Left kidney (tissue), 2 donors: Measurements from ENCODE around the gene TRIP12. TPM values are rescaled to one million over a fixed set of nuclear protein-coding genes. Genes with fewer than 3 reads are reported as not detected.
"Not testable (repeated sequence)": the region's sequence is repeated elsewhere in the genome, so short reads cannot be mapped to it uniquely, and the experiment has no call there.

Experiments
- DNase-seq: peaks from one replicate; pipeline ENCODE4 v3.0.0-alpha.2; 2013
- polyA plus RNA-seq: library from polyadenylated mRNA; unstranded; fragments of 120-200 nt; gene quantifications from one replicate; pipeline ENCODE4 v1.2.1, GENCODE V29; 2013; ENCODE audit not compliant: insufficient read length

Gene TRIP12
- polyA plus RNA-seq, 1 donor = 220 TPM

DNA sequence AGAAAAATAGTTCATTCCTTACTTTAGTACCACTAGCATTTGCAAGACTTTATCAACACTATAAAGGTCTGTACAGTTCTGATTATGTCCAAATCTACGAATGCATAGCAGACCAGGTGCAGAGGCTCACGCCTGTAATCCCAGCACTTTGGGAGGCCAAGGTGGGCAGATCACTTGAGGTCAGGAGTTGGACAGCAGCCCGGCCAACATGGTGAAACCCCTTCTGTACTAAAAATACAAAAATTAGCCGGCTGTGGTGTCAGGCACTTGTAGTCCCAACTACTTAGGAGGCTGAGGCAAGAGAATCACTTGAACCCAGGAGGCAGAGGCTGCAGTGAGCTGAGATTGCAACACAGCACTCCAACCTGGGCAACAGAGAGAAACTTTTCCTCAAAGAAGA, 87.4 kb downstream of the TRIP12 start:
- not testable (repeated sequence) for DNase-seq

DNA sequence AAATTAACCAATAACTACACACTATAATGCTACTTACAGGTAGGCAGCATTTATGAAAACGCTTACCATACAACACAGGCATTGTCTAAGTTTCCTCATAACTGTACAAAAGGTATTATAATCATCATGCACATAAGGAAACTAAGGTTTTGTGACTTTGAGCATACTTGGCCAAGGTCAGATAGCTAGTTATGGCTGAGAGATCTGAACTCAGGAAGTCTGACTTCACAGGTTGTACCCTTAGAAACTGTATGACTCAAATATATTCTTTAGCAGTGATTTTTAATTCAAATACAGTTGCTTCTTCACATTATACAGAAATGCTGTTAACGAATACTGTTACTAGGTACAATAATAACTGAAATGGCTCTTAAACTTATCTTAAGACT, 89.3 kb downstream of the TRIP12 start:
- DNase-seq = no peak

DNA sequence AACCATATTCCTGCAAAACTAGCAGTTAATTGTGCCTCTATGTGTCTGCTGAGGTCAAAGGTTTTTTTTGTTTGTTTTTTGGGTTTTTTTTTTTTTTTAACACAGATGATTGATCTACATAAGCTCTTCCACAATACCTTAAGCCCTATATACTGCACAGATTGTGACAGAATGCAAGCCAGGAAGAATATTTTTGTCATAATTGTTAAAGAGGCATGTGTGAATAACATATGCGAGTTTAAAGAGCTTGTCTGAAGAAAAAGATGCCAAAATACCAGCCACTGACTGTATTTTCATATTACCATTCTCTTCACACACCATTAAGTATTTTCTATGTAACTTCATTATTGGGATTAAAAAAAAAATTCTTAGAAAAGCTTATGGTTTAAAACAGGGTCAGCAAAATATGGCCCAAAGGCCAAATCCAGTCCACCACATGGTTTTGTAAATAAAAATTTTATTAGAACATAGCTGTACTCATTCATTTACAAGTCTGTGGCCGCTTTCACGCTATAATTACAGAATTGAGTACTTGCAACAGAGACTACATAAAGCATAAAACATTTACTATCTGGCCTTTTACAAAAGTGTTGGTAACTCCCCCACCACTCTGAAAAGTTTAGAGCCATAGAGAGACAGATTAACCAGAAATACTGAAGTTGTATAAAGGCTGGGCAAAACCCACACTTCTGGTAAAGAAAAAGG, 89.9 kb downstream of the TRIP12 start:
- no peak for DNase-seq

- DNase-seq = no peak
Observed at GRCh38 chr2:229825476-229825875, 96.3 kb downstream of the TRIP12 start.

GRCh38 chr2:229821316-229821715, 100.5 kb downstream of the TRIP12 start:
- DNase-seq = no peak

- no peak for DNase-seq
Observed at GRCh38 chr2:229818230-229818629, 103.6 kb downstream of the TRIP12 start.

DNA sequence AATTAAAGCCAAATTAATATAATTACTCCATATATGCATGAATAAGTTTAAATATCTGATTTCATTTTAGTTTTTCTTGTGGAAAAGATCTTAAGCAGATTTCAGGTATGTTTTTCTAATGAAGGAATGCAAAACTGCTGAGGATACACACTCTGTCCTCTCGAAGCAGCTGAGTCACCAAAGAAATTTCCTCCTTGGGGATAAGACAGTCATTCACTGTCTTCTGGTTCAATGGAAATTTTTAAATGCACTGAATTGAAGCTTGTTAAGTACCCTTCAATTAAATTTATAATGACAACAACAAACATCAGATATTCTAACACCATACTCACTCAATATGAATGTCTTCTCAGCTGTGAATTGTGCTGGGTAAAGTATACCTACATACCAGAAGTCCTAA, 106.0 kb downstream of the TRIP12 start:
- DNase-seq = no peak

GRCh38 chr2:229815342-229815741, 106.5 kb downstream of the TRIP12 start:
- no peak for DNase-seq

GRCh38 chr2:229810786-229811185, 111.0 kb downstream of the TRIP12 start:
- no peak for DNase-seq

DNA sequence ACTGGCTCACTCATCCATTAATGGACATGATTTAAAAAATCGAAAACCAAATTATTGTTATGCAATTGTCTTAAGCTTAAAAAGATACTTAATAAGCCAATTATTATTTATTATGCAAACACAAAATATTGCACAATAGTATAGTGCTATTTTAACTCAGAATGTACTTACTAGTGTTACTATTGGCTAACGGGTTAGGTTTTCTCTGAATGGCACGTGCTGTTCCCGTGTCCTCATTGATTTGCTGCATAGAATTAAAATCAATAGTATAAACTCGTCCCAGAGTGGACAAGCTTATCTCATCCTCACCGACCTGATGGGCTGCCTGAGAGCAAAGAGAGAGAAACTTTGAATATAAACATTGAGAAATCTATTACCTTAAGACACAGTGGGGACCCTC, 116.2 kb downstream of the TRIP12 start:
- DNase-seq = no peak

DNA sequence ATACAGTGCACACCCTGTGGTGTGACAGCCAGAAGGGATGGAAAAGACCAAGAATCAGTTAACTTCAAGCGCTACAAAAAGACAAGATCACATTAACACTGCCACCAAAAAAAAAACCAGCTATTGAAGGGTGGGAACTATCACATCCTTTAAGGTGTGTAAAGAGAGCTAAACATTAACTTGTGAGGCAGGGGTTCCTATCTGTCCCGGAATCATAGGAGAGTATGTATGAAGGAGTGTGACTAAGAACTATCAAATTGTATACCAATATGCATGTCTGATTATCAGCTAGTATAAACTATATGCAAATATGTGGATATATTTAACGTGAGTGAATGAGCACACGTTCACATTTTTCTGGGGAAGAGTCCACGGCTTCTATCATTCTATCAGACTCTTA, 119.0 kb downstream of the TRIP12 start:
- no peak for DNase-seq

DNA sequence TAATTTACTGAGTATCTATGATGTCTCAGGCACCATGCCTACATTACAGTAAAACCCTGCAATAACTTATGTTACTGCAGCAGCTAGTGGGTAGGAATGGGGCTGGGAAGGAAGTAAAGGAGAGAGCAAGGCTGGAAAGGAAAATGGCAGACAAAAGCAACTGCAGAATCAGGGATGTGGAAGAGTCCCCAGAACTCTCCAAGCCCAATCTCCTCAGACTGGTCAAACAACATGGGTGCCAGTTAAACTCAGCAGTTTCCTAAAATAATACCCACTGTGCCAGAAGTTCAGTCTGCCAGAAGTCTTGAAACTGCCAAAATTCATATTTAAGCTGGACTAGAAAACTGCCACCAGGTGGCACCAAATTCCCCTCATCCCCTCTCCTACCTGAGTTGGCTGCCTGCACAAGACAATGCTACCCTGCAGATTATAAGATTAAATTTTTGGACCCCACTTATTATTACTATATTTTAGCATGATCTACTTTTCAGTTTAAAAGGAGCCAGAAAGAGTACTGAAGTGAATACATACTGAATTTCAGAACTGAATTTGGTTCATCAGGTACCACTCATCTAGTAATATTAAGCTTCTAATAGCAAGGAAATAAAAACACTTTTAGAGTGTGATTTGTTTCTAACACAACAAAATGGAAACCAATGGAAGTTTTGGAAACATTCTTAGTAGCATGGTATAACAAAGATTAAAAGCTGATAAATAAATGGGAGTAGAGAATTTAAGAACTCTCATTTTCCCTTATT, 120.6 kb downstream of the TRIP12 start:
- peak; percentile 56 for DNase-seq

- no peak for DNase-seq
Observed at GRCh38 chr2:229798446-229799155, 123.2 kb downstream of the TRIP12 start.

DNA sequence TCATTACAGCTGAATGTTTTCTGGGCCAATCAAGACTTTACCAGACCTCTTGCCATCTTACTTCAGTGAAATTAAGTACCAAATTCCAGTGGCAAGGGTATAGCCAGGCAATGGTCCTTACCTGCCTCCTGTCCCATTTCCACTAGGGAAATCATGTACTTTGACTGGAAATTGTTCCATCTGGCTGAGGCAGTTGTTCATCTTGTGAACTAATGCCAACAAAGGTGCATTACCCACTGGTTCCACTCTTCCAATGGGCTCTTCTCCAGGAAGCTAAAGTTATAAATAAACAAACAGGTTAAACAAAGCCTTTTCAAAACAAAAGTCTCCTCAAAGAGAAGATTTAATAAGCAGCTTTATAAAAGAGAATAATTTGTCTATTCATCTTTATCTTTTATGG, 126.8 kb downstream of the TRIP12 start:
- DNase-seq = no peak

GRCh38 chr2:229794636-229795035, 127.2 kb downstream of the TRIP12 start:
- no peak for DNase-seq

- not testable (repeated sequence) for DNase-seq
Observed at GRCh38 chr2:229786289-229786688, 135.5 kb downstream of the TRIP12 start.

DNA sequence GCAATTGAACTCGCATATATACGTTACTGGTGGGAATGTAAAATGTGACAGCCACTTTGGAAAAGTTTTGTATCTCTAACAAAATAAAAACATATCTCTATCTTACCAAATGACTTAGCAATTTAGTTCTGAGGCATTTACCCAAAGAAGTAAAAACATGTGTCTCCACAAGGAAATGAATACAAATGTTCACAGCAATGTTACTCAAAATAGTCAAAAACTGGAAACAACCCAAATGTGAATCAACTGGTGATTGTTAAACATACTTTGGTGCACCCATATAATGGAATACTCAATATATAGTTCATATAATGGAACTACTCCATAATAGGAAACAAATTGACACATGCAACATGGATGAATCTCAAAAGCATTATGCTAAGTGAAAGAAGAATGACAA, 137.0 kb downstream of the TRIP12 start:
- DNase-seq = no peak

DNA sequence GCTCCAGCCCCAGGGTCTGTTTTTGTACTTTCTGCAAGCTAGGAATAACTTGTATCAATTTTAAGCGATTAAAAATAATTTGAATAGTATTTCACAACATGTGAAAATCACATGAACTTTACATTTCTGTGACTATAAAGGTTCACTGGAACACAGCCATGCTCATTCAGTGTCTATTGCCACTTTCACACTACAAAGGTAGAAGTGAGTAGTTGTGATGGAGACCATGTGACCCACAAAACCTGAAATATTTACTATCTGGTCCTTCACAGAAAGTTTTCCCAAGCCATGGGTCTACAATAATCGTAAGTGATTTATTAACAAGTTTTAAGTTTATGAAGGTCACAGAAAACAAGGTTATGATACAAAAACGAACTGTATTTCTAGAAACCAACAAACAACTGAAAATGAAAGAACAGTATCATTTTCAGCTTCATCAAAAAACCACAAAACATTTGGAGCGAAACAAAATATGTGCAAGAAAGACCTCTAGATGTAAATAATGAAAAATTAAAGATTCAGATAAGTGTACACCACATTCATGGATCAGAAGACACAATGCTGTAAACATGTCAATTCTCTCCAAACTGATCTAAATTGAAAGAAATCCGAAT, 138.6 kb downstream of the TRIP12 start:
- DNase-seq = no peak

GRCh38 chr2:229780856-229781773, 140.7 kb downstream of the TRIP12 start:
- peak; percentile 37 for DNase-seq

- no peak for DNase-seq
Observed at GRCh38 chr2:229779650-229780049, 142.2 kb downstream of the TRIP12 start.

DNA sequence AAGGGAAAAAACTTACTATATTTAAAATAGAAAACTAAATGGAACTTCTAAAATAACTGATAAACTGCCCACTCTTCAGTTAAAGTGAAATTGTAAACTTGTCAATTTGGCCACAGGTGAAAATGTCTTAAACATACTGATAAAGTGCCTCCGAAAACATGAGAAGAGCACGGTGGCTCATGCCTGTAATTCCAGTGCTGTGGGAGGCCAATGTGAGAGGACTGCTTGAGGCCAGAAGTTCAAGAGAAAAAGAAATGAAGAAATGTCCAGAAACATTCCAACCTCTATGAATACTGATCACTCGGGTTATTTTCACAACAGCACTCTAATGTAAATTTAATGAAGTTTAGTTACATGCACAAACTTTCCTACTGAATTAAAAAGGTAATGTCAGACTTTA, 144.1 kb downstream of the TRIP12 start:
- DNase-seq = no peak
